ENCODE data around the gene TCHHL1.

TCHHL1 gene

DNA sequence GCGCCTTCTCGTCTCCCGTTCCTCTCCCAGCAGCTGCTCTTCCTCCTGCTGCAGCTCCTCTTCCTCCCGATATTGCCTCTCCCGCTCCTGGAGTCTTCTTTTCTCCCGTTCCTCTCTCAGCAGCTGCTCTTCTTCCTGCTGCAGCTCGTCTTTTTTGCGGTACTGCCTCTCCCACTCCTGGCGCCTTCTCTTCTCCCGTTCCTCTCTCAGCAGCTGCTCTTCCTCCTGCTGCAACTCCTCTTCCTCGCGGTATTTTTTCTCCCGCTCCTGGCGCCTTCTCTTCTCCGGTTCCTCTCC lies 21.1 kb upstream of the TCHHL1 start:
- peak overlapping the region; percentile 87 for H2AFZ ChIP-seq (ENCODE audit: low read depth)
- H4K20me1 ChIP-seq (ENCODE audit: insufficient read depth), result no peaks in the 10 kb centered on the region
- peaks cover 23% of the 10 kb centered on the region for H3K4me1 ChIP-seq (ENCODE audit: low read depth, poor library complexity, severe bottlenecking)
- TF ChIP-seq, protein P1, sequence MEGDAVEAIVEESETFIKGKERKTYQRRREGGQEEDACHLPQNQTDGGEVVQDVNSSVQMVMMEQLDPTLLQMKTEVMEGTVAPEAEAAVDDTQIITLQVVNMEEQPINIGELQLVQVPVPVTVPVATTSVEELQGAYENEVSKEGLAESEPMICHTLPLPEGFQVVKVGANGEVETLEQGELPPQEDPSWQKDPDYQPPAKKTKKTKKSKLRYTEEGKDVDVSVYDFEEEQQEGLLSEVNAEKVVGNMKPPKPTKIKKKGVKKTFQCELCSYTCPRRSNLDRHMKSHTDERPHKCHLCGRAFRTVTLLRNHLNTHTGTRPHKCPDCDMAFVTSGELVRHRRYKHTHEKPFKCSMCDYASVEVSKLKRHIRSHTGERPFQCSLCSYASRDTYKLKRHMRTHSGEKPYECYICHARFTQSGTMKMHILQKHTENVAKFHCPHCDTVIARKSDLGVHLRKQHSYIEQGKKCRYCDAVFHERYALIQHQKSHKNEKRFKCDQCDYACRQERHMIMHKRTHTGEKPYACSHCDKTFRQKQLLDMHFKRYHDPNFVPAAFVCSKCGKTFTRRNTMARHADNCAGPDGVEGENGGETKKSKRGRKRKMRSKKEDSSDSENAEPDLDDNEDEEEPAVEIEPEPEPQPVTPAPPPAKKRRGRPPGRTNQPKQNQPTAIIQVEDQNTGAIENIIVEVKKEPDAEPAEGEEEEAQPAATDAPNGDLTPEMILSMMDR (conservative IDR thresholded peaks at IDR 0.05; ENCODE audit: low read depth, low read length), result no peak
- H3K9ac ChIP-seq, result peak overlapping the region; percentile 23; the same call in 1 of the 2 replicates
- H3K4me2 ChIP-seq, result peak overlapping the region; percentile 94
- H3K4me3 ChIP-seq (IDR thresholded peaks at IDR 0.05; ENCODE audit: insufficient read depth, low read depth, low read length), result peak overlapping the region; percentile 72
- no peaks in the 10 kb centered on the region for H3K36me3 ChIP-seq (ENCODE audit: insufficient read depth)
- no peak overlapping the region for H3K27ac ChIP-seq
- H3K79me2 ChIP-seq (ENCODE audit: insufficient read depth, low read depth), result no peaks in the 10 kb centered on the region
- H3K27me3 ChIP-seq (ENCODE audit: insufficient read depth, low read depth), result peaks cover 23% of the 10 kb centered on the region

DNA sequence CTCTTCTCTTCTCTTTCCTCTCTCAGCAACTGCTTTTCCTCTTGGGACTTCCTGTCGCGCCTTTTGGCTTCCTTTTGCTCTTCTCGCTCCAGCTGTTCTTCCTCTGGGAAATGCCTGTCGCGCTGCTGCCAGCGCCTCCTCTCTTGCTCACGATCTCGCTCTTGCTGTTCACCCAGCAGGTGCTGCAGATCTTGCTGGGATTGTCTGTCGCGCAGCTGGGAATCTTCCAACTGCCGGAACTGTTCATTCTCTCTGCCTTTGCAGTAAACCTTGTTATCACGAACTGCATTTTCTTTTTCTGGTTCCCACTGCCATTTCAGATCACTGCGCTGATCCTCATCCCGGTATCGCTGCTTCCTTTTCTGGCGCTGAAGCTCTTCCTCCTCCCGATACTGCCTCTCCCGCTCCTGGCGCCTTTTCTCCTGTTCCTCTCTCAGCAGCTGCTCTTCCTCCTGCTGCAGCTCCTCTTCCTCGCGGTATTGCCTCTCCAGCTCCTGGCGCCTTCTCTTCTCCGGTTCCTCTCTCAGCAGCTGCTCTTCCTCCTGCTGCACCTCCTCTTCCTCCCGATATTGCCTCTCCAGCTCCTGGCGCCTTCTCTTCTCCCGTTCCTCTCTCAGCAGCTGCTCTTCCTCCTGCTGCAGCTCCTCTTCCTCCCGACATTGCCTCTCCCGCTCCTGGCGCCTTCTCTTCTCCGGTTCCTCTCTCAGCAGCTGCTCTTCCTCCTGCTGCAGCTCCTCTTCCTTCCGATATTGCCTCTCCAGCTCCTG lies 20.6 kb upstream of the TCHHL1 start:
- TF ChIP-seq, protein P1 (conservative IDR thresholded peaks at IDR 0.05; ENCODE audit: low read depth, low read length), result no peak

DNA sequence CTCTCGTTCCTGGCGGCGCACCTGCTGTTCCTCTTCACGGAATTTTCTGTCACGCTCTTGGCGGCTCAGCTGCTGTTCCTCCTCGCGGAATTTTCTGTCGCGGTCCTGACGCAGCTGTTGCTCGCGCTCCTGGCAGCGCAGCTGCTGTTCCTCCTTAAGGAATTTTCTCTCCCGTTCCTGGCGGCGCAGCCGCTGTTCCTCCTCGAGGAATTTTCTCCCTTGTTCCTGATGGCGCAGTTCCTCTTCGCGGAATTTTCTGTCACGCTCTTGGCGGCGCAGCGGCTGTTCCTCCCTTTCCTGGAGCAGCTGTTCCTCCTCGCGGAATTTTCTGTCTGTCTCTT lies 20.0 kb upstream of the TCHHL1 start:
- Histone ChIP-seq H4K20me1 (ENCODE audit: insufficient read depth) (no peaks in the 10 kb centered on the region), H3K27me3 (ENCODE audit: insufficient read depth, low read depth) (peaks cover 17% of the 10 kb centered on the region), H2AFZ (ENCODE audit: low read depth) (no peak overlapping the region), H3K36me3 (ENCODE audit: insufficient read depth) (no peaks in the 10 kb centered on the region), H3K9ac (no peak overlapping the region), H3K4me2 (peak overlapping the region; percentile 94; the same call in 1 of the 2 replicates), H3K4me3 (IDR thresholded peaks at IDR 0.05; ENCODE audit: insufficient read depth, low read depth, low read length) (no peak overlapping the region), H3K79me2 (ENCODE audit: insufficient read depth, low read depth) (no peaks in the 10 kb centered on the region), H3K27ac (no peak overlapping the region), H3K4me1 (ENCODE audit: low read depth, poor library complexity, severe bottlenecking) (peaks cover 23% of the 10 kb centered on the region)
- TF ChIP-seq, protein P1 (conservative IDR thresholded peaks at IDR 0.05; ENCODE audit: low read depth, low read length), result no peak

More for the DNA sequence above, 20.6 kb upstream of the TCHHL1 start:
- H3K4me2 ChIP-seq, result peak overlapping the region; percentile 94
- peaks cover 23% of the 10 kb centered on the region for H3K27me3 ChIP-seq (ENCODE audit: insufficient read depth, low read depth)
- H3K27ac ChIP-seq, result no peak overlapping the region
- H3K4me3 ChIP-seq (IDR thresholded peaks at IDR 0.05; ENCODE audit: insufficient read depth, low read depth, low read length), result peak overlapping the region; percentile 72
- no peaks in the 10 kb centered on the region for H4K20me1 ChIP-seq (ENCODE audit: insufficient read depth)
- H3K79me2 ChIP-seq (ENCODE audit: insufficient read depth, low read depth), result no peaks in the 10 kb centered on the region
- H3K4me1 ChIP-seq (ENCODE audit: low read depth, poor library complexity, severe bottlenecking), result peaks cover 23% of the 10 kb centered on the region
- H3K36me3 ChIP-seq (ENCODE audit: insufficient read depth), result no peaks in the 10 kb centered on the region
- peak overlapping the region; percentile 87 for H2AFZ ChIP-seq (ENCODE audit: low read depth)
- H3K9ac ChIP-seq, result peak overlapping the region; percentile 23; the same call in 1 of the 2 replicates

DNA sequence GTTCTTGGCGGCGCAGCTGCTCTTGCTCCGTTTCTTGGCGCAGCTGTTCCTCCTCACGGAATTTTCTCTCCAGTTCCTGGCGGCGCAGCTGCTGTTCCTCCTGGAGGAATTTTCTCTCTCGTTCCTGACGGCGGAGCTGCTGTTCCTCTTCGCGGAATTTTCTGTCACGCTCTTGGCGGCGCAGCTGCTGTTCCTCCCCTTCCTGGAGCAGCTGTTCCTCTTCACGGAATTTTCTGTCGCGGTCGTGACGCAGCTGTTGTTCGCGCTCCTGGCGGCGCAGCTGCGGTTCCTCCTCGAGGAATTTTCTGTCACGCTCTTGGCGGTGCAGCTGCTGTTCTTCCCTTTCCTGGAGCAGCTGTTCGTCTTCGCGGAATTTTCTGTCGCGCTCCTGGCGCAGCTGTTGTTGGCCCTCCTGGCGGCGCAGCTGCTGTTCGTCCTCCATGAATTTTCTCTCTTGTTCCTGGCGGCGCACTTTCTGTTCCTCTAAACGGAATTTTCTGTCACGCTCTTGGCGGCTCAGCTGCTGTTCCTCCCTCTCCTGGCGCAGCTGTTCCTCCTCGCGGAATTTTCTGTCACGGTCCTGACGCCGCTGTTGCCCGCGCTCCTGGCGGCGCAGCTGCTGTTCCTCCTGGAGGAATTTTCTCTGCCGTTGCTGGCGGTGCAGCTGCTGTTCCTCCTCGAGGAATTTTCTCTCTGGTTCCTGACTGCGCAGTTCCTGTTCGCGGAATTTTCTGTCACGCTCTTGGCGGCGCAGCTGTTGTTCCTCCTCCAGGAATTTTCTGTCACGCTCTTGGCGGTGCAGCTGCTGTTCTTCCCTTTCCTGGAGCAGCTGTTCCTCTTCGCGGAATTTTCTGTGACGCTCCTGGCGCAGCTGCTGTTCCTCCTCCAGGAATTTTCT lies 19.4 kb upstream of the TCHHL1 start:
- no peak overlapping the region for H3K9ac ChIP-seq
- peaks cover 14% of the 10 kb centered on the region for H3K27me3 ChIP-seq (ENCODE audit: insufficient read depth, low read depth)
- H3K27ac ChIP-seq, result no peak overlapping the region
- TF ChIP-seq, protein P1 (conservative IDR thresholded peaks at IDR 0.05; ENCODE audit: low read depth, low read length), result no peak
- H2AFZ ChIP-seq (ENCODE audit: low read depth), result no peak overlapping the region
- no peaks in the 10 kb centered on the region for H3K36me3 ChIP-seq (ENCODE audit: insufficient read depth)
- H3K4me1 ChIP-seq (ENCODE audit: low read depth, poor library complexity, severe bottlenecking), result peaks cover 18% of the 10 kb centered on the region
- no peaks in the 10 kb centered on the region for H3K79me2 ChIP-seq (ENCODE audit: insufficient read depth, low read depth)
- H4K20me1 ChIP-seq (ENCODE audit: insufficient read depth), result no peaks in the 10 kb centered on the region
- no peak overlapping the region for H3K4me3 ChIP-seq (IDR thresholded peaks at IDR 0.05; ENCODE audit: insufficient read depth, low read depth, low read length)
- no peak overlapping the region for H3K4me2 ChIP-seq
